Thyroid gland (tissue), 4 donors: ENCODE measurements around the gene COL19A1.

Source experiments
- CTCF ChIP-seq, 6 experiments: fragments of 200-600 bp in 3 of 6; fragments of 450-650 bp in 3 of 6; sonication (generic) in 3 of 6; IDR thresholded peaks; one replicate each; pipeline ENCODE4 v1.5.1; 2016 to 2019; ENCODE audit warnings: antibody characterized with exemption in 6 of 6, mild to moderate bottlenecking in 2 of 6, inconsistent platforms in 1 of 6, moderate library complexity in 1 of 6
- POLR2A ChIP-seq, 2 donors: fragments of 450-650 bp; IDR thresholded peaks; one replicate each; pipeline ENCODE4 v1.6.1; 2017; ENCODE audit warnings: antibody characterized with exemption in 2 of 2, mild to moderate bottlenecking in 2 of 2, moderate library complexity in 1 of 2

GRCh38 chr6:70134542-70134941 is 268.2 kb downstream of the COL19A1 start:
- TF ChIP-seq CTCF (IDR thresholded peaks at IDR 0.05) (no peak), POLR2A (IDR thresholded peaks at IDR 0.05) (no peak)
